Midbrain (tissue), 1 donor: Measurements from ENCODE around the gene TMEM14C.
"Not testable (repeated sequence)": the region's sequence is repeated elsewhere in the genome, so short reads cannot be mapped to it uniquely, and the experiment has no call there.

Source experiments
- DNase-seq: peaks from one replicate; lab custom pipeline; 2025; lab: John Stamatoyannopoulos, UW

TMEM14C gene

DNA sequence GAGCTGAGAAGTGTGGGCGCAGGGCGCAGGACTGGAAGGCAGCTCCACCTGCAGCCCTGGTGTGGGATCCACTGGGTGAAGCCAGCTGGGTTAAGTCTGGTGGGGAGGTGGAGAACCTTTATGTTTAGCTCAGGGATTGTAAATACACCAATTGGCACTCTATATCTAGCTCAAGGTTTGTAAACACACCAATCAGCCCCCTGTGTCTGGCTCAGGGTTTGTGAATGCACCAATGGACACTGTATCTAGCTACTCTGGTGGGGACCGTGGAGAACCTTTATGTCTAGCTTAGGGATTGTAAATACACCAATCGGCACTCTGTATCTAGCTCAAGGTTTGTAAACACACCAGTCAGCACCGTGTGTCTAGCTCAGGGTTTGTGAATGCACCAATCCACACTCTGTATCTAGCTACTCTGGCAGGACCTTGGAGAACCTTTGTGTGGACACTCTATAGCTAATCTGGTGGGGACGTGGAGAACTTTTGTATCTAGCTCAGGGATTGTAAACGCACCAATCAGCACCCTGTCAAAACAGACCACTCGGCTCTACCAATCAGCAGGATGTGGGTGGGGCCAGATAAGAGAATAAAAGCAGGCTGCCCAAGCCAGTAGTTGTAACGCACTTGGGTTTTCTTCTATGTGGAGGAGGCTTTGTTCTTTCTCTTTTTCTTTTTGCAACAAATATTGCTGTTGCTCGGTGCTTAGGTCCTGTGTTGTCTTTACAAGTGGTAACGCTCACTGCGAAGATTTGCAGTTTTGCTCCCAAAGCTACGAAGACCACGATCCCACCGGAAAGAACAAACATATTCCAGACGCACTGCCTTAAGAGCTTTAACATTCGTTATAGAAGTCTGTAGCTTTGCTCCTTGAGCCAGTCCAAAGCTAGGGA is 1.7 kb upstream of the TMEM14C start:
- DNase-seq = not testable (repeated sequence)

GRCh38 chr6:10721850-10722569 is 860 bp upstream of the TMEM14C start:
- no peak for DNase-seq

- no peak for DNase-seq
Observed at GRCh38 chr6:10722570-10722819, 375 bp upstream of the TMEM14C start.

GRCh38 chr6:10723567-10723881 is 654 bp downstream of the TMEM14C start:
- DNase-seq = no peak

GRCh38 chr6:10725044-10725443 is 2.2 kb downstream of the TMEM14C start:
- DNase-seq = no peak

- DNase-seq = peak; percentile 27
Observed at GRCh38 chr6:10725716-10726115, 2.8 kb downstream of the TMEM14C start.

DNA sequence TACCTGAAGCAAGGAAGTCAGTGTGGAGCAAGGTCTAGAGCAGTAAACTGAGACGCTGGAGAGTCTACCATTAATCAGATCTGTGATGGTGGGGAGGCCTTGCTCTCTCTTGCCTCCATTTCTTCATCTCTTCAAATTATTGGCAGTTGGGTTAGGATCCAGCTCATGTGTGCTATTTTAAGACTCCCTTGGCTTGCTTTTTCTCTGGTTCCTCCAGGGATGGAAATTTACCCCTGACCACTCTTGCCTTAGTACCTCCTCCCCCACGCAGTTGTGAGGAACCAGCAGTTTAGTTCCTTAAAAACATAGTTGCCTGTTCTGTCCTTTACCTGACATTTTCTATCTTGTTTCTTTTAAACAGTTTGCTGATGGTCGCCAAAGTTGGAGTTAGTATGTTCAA is 7.4 kb downstream of the TMEM14C start:
- DNase-seq = no peak

DNA sequence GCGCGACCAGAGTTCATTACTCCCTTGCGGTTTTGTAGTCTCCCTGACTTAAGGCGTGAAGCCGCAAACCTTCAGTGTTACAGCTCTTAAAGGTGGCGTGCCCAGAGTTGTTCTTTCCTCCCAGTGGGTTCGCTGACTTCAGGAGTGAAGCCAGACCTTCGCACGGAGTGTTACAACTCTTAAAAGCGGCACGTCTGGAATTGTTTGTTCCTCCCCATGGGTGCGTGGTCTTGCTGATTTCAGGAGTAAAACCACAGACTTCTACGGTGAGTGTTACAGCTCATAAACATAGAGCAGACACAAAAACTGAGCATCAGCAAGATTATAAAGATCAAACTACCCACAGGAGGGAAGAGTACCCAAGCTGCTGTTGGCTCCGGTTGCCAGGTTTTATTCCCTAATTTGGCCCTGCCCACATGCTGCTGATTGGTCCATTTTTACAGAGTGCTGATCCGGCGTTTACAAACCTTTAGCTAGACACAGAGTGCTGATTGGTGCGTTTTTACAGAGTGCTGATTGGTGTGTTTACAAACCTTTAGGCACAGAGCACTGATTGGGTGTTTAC is 10.4 kb downstream of the TMEM14C start:
- DNase-seq = no peak

DNA sequence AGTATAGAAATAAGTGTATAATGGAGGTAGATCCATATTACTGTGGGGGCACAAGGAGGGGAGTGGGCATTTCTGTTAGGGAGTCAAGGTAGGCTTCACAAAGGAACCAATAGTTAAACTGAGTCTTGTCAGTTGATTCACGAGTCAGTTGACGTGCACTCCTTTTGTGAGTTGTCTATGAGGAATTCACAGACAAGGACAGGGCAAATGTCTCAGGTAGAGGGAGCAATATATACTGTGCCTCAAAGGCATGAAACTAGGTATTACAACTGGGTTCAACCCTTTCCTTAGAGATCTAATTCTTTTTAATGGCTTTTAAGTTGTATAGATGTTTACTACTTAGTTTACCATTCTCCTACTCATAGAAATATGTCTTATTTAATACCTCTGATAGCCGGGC is 11.0 kb downstream of the TMEM14C start:
- DNase-seq = no peak

- DNase-seq = no peak
Observed at GRCh38 chr6:10736731-10737130, 13.9 kb downstream of the TMEM14C start.

- DNase-seq = no peak
Observed at GRCh38 chr6:10740061-10740460, 17.2 kb downstream of the TMEM14C start.

DNA sequence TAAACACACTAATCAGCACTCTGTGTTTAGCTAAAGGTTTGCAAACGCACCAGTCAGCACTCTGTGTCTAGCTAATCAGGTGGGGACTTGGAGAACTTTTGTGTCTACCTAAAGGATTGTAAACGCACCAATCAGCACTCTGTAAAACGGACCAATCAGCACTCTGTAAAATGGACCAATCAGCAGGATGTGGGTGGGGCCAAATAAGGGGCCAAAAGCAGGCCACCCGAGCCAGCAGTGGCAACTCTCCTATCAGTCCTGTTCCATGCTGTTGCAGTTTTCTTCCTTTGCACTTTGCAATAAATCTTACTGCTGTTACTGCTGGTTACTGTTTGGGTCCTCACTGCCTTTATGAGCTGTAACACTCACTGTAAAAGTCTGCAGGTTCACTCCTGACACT is 18.8 kb downstream of the TMEM14C start:
- DNase-seq = not testable (repeated sequence)

- DNase-seq = no peak
Observed at GRCh38 chr6:10742251-10742650, 19.4 kb downstream of the TMEM14C start.

DNA sequence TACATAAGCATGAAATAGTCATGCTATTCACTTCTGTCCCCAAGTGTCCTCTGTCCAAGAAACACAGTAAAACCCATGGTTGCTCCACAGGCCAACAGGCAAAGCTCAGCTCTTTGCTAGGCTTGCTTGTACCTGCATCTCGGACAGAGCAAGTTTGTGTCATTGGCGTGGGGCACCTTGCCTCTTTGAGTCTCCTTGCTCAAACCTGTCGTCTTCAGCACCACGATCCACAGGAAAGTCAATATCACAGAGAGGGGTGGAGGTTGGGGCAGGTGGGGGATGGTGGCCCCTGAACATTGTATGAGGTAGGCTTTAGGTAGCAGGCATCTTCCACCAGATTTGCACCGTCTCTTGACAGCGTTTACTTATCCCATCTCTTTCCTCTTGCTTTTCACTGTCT is 20.6 kb downstream of the TMEM14C start:
- no peak for DNase-seq

DNA sequence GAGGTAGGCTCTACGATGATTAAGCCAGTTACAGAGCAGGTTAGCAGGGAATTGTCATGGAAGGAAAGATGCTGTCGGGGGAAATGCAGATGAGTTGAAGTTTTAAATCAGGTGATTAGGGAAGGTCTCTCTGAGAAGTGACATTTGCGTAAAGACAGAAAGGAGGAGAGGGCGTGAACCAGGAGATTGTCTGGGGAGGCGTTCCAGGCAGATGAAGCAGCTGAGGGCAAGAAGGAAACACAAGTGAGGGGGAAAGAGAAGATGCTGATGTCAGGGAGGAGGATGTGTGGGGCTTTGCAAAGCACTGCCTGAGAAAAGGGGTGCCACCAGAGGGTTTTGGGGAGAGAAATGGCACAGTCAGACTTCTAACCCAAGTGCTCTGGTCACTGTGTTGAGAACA is 22.2 kb downstream of the TMEM14C start:
- no peak for DNase-seq

DNA sequence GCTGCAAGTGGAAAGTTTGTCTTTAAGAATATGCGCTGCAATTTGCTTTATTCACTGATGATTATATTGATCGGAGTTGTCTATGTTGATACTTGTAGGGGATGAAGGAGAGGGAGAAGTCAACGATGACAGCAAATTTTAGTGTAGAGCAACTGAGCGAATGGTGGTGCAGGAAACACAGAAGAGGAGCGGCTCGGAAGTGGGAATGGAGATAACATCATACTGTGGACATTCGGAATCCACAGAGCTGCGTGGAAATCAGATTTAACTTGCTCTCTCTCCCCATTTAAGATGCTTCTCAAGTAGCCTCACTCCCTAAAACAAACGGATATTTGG is 24.0 kb downstream of the TMEM14C start:
- DNase-seq = peak; percentile 46

DNA sequence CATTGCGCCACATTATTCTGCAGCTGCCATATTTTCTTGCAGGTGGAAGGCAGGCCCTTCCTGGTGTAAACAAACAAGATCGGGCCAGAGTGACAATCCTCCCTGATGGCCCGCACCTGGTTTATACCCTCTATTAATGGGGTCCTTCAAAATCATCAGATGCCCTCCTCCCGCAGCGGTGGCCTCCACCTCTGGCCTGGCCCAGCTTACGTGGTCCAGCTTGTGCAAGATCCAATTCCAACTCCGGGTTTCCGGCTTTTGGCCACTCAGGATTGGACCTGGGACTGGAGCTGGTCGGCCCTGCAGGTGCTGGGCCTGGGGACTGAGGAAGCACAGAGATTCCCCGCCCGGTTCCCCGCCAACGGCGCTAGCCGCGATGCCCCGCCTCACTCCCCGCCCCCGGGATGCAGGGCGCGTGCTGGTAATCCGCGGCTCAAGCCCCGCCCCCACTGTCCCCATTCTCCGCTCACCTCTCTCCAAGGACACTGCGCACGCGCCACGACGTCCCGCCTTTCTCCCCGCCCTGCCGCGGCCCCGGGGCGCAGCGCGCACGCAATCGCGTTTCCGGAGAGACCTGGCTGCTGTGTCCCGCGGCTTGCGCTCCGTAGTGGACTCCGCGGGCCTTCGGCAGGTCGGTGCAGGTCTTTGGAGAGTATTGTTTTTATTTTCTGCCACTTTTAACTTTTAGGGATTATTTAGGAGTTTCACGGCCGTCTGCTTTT is 24.5 kb downstream of the TMEM14C start, which contains the start of gene TMEM14B:
TMEM14B (plus strand) TSS at position 555 of the 722 bp plus-strand sequence. CDS start 1,441 bp downstream, outside the sequence.
- DNase-seq = peak; percentile 98

DNA sequence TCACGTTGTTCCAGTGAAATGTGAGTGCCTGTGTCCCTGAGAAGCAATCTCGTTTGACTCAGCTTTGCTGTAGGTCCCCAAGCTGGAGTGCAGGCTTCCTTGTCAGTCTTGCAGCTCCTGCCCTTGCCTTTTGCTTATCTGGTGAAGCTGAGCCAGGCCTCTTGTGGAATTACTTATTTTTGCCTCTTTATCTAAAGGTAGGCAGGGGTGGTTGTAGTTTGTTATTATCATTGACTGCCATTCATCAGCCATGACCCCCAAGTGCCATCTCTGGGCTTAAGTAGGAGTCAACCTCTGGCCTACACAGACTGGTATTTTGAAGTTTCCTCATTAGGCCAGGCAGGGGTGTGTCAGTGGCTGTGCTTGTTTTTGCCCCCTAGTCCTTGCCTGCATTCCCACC is 26.9 kb downstream of the TMEM14C start:
- DNase-seq = no peak

DNA sequence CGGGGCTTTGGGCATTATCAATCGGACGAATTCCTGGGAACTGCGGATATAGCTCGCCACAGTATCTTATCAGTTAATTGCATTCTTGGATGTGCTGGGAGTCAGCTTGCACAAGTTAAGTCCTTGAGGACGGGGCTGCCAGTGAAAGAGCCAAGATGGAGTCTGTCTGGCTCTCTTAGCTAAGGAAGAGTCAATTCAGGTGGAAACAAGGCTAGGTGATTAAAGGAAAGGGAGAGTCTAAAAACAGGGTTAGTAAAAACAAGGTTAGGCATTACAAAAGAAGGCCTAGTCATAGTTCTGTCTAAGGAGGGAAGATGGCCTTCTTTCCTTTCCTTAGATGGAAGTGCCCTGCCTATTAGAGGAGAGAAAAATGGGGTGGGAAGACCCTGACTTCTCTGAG is 27.7 kb downstream of the TMEM14C start:
- DNase-seq = not testable (repeated sequence)

DNA sequence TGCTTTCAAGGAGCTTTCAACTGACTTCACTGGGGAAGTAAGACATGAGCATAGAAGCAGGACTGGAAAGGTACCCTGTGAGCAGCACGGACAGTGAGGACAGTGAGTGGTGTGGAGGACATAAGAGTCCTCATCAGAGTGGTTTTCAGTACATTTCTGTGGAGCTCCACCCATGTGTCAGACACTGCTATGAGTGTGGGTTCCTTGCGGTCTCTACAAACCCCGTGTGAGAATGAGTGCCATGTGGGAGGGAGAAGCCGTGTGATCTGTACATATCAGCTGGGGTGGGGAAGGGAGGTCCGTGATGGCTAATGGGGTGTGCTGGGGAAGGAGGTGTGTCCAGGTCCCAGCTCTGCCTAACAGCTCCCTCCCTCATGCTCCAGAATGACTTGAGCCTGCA is 28.9 kb downstream of the TMEM14C start:
- not testable (repeated sequence) for DNase-seq

- no peak for DNase-seq
Observed at GRCh38 chr6:10756085-10756484, 33.2 kb downstream of the TMEM14C start.

- DNase-seq = peak; percentile 20
Observed at GRCh38 chr6:10759312-10759839, 36.5 kb downstream of the TMEM14C start.
